NCI-H526 treated with DMSO at 0.1 percent for 48 hours (cell line): ENCODE results near the gene EPHX1.

ENCODE experiments used
- DNase-seq: peaks from one replicate; lab custom pipeline; 2025; lab: John Stamatoyannopoulos, UW

EPHX1 gene

GRCh38 chr1:225842788-225843425 lies 33.0 kb downstream of the EPHX1 start:
- DNase-seq = no peak

GRCh38 chr1:225843426-225843795 lies 33.5 kb downstream of the EPHX1 start:
- no peak for DNase-seq

- DNase-seq = no peak
Measured at GRCh38 chr1:225844236-225845061, 34.5 kb downstream of the EPHX1 start.

GRCh38 chr1:225845097-225845496 lies 35.2 kb downstream of the EPHX1 start:
- DNase-seq = no peak

- peak; percentile 7 for DNase-seq
Measured at GRCh38 chr1:225845571-225846259, 35.8 kb downstream of the EPHX1 start.

GRCh38 chr1:225846331-225847310 lies 36.7 kb downstream of the EPHX1 start:
- no peak for DNase-seq

GRCh38 chr1:225847610-225848009 lies 37.7 kb downstream of the EPHX1 start:
- DNase-seq = no peak

- no peak for DNase-seq
Measured at GRCh38 chr1:225848030-225848955, 38.4 kb downstream of the EPHX1 start.

GRCh38 chr1:225849925-225850324 lies 40.0 kb downstream of the EPHX1 start:
- no peak for DNase-seq

GRCh38 chr1:225850370-225850769 lies 40.4 kb downstream of the EPHX1 start:
- no peak for DNase-seq

GRCh38 chr1:225851805-225852204 lies 41.9 kb downstream of the EPHX1 start:
- no peak for DNase-seq

GRCh38 chr1:225852413-225853124 lies 42.6 kb downstream of the EPHX1 start:
- DNase-seq = no peak

GRCh38 chr1:225853441-225853840 lies 43.5 kb downstream of the EPHX1 start:
- no peak for DNase-seq

GRCh38 chr1:225855503-225856300 lies 45.8 kb downstream of the EPHX1 start:
- no peak for DNase-seq

- no peak for DNase-seq
Measured at GRCh38 chr1:225857256-225857655, 47.3 kb downstream of the EPHX1 start.

- no peak for DNase-seq
Measured at GRCh38 chr1:225859151-225859550, 49.2 kb downstream of the EPHX1 start.

- DNase-seq = no peak
Measured at GRCh38 chr1:225860107-225860506, 50.2 kb downstream of the EPHX1 start.

- DNase-seq = no peak
Measured at GRCh38 chr1:225860876-225861441, 51.0 kb downstream of the EPHX1 start.
